HepG2 (cell line): ENCODE results near the gene OSR1. TPM values are rescaled to one million over a fixed set of nuclear protein-coding genes. Genes with fewer than 3 reads are reported as not detected.

ENCODE experiments used
- ATAC-seq: fragments of 200-7000 bp; cut with Tn5 transposase; 3 replicates; pipeline ENCODE4 v1.9.1; 2020; ENCODE audit warnings: mild to moderate bottlenecking, moderate library complexity
- BruUV-seq: library from RNA; stranded (reverse); fragments of 400-500 nt; replicated peaks from 2 replicates; lab custom pipeline; 2021; lab: Mats Ljungman, UMichigan
- CTCF ChIA-PET: fragments of 300-600 bp; formaldehyde crosslinking; extraction: SDS; loops from one replicate; lab custom pipeline; 2021; ENCODE audit warnings: low total read pairs, inconsistent platforms, low intra/inter-chr PET ratio; lab: Yijun Ruan, JAX
- POLR2A ChIA-PET: fragments of 350-600 bp; sonication (Branson Sonifier 250); formaldehyde crosslinking; loops from one replicate; lab custom pipeline; 2020; ENCODE audit warnings: antibody characterized with exemption, inconsistent platforms; lab: Yijun Ruan, JAX
- DNase-seq: peaks from one replicate; pipeline ENCODE4 v3.0.0-alpha.2; 2015; ENCODE audit warnings: low spot score
- FAIRE-seq: peaks from 3 replicates; lab custom pipeline; 2011; peaks lifted over from hg19 to GRCh38; lab: Jason Lieb, UNC
- H2AFZ ChIP-seq: one replicate; pipeline ENCODE4 v1.6.1; 2011; ENCODE audit warnings: low read length, inconsistent platforms
- H3K27ac ChIP-seq: fragments of 300-600 bp; 3 replicates; pipeline ENCODE4 v1.8.0; 2011; ENCODE audit warnings: mixed run types, mild to moderate bottlenecking, mixed read lengths, low read length, inconsistent platforms; ENCODE audit not compliant: insufficient read depth; ENCODE audit errors: extremely low read length
- H3K27me3 ChIP-seq, 2 experiments: fragments of 200-600 bp in 1 of 2; 2 replicates in 1 of 2; 3 replicates in 1 of 2; pipeline versions ENCODE4 v1.6.0 to v1.8.0; 2011; ENCODE audit warnings: low read length in 2 of 2, mild to moderate bottlenecking in 2 of 2, moderate library complexity in 2 of 2, inconsistent platforms in 1 of 2; ENCODE audit not compliant: insufficient read depth in 2 of 2, control insufficient read depth in 1 of 2
- H3K36me3 ChIP-seq, 2 experiments: fragments of 200-600 bp in 1 of 2; replicated peaks in 1 of 2; 2 replicates in 1 of 2; 3 replicates in 1 of 2; pipeline versions ENCODE4 v1.5.1 to v1.8.0; 2011; ENCODE audit warnings: low read length in 2 of 2, inconsistent platforms in 1 of 2; ENCODE audit not compliant: insufficient read depth in 2 of 2, control insufficient read depth in 1 of 2
- H3K4me1 ChIP-seq: 2 replicates; pipeline ENCODE4 v1.5.1; 2012; ENCODE audit warnings: low read length, inconsistent platforms; ENCODE audit not compliant: insufficient read depth
- H3K4me2 ChIP-seq: 2 replicates; pipeline ENCODE4 v1.6.0; 2011; ENCODE audit warnings: low read depth, low read length, inconsistent platforms
- H3K4me3 ChIP-seq, 3 experiments: fragments of 200-600 bp in 1 of 3; sonication (generic), shearing (Covaris generic) in 1 of 3; replicated peaks in 1 of 3; 2 replicates each; pipeline ENCODE4 v1.5.1; 2011 to 2016; ENCODE audit warnings: low read length in 3 of 3, inconsistent platforms in 2 of 3, low read depth in 2 of 3, mild to moderate bottlenecking in 2 of 3, control low read depth in 1 of 3, mixed read lengths in 1 of 3; ENCODE audit not compliant: insufficient read depth in 1 of 3
- H3K79me2 ChIP-seq: one replicate; pipeline ENCODE4 v1.6.1; 2011; ENCODE audit warnings: low read length, inconsistent platforms; ENCODE audit not compliant: insufficient read depth
- H3K9ac ChIP-seq: 2 replicates; pipeline ENCODE4 v1.6.0; 2011; ENCODE audit warnings: mild to moderate bottlenecking, low read depth, low read length, inconsistent platforms; ENCODE audit not compliant: insufficient read depth
- H3K9me3 ChIP-seq: 2 replicates; pipeline ENCODE4 v1.5.1; 2012; ENCODE audit warnings: mild to moderate bottlenecking, low read length
- H4K20me1 ChIP-seq: 2 replicates; pipeline ENCODE4 v1.6.0; 2011; ENCODE audit warnings: inconsistent platforms, mild to moderate bottlenecking, low read length, moderate library complexity; ENCODE audit not compliant: insufficient read depth
- EP300 ChIP-seq, 3 experiments: sonication (generic) in 1 of 3; formaldehyde crosslinking in 1 of 3; IDR thresholded peaks; 2 replicates each; pipeline versions ENCODE4 v1.5.1 to v1.6.1; 2011 to 2020; ENCODE audit warnings: low read depth in 2 of 3, low read length in 2 of 3, borderline replicate concordance in 1 of 3, improper control_type of control experiment in 1 of 3, mild to moderate bottlenecking in 1 of 3, missing genetic modification reagents in 1 of 3, moderate library complexity in 1 of 3
- NKX3-1 ChIP-seq: sonication (generic); formaldehyde crosslinking; IDR thresholded peaks from 2 replicates; pipeline ENCODE4 v1.5.0; 2020; ENCODE audit warnings: missing genetic modification reagents
- ZBTB34 ChIP-seq: sonication (generic); formaldehyde crosslinking; IDR thresholded peaks from 2 replicates; pipeline ENCODE4 v1.8.0; 2022; ENCODE audit warnings: mild to moderate bottlenecking, missing genetic modification reagents
- ZNF276 ChIP-seq: sonication (generic); formaldehyde crosslinking; IDR thresholded peaks from 2 replicates; pipeline ENCODE4 v1.4.0; 2020; ENCODE audit warnings: mild to moderate bottlenecking, low read depth, missing genetic modification reagents
- WGBS: methylation state at CpG from one replicate; pipeline ENCODE4 v1.1.6; 2017; ENCODE audit warnings: low lambda C conversion rate; 5-methylcytosine and 5-hydroxymethylcytosine counted together
- in situ Hi-C: cut with HindIII; loops from 2 replicates; pipeline ENCODE4 v1.10.0; 2017; ENCODE audit warnings: low pct_unique_long_range_greater_than_20kb; ENCODE audit not compliant: extremely low pct_ligation_motif_present
- intact Hi-C: fragments of 100-400 bp; cut with micrococcal nuclease; formaldehyde crosslinking; loops from one replicate; pipeline ENCODE4 v1.10.0; 2022; ENCODE audit not compliant: unreplicated experiment
- polyA plus RNA-seq, 8 experiments: library from polyadenylated mRNA; depleted of rRNA in 3 of 8; stranded (reverse) in 7 of 8; unstranded in 1 of 8; fragments of >200 nt; fragmentation: Illumina TruSeq in 4 of 8; extraction: Trizol in 4 of 8; gene quantifications; 2 replicates each; pipeline versions ENCODE4 v1.2.1 to v1.2.3, GENCODE V29; 2011 to 2016; ENCODE audit warnings: low read depth in 4 of 8, missing spikeins in 1 of 8, mixed read lengths in 1 of 8; ENCODE audit not compliant: insufficient read depth in 1 of 8
- total RNA-seq, 5 experiments: library from RNA; depleted of rRNA; stranded (reverse); fragments of >200 nt; fragmentation: Illumina TruSeq; extraction: Trizol; gene quantifications; 2 replicates each; pipeline ENCODE4 v1.2.3, GENCODE V29; 2016; ENCODE audit warnings: low read depth in 1 of 5

The OSR1 gene
- total and polyA plus RNA-seq, 2 of the 13 experiments (the other 11 are each of a cell fraction or from before 2014, with no cell fraction given), result 0.63 to 1.1 TPM

GRCh38 chr2:19365126-19365525, 6.7 kb upstream of the OSR1 start (continued):
- no peak for TF ChIP-seq ZBTB34 (CRISPR knock-in tag)
- TF ChIP-seq ZNF276 (CRISPR knock-in tag), result no peak
- TF ChIP-seq, all 625 proteins: peak for 0

GRCh38 chr2:19364014-19364413, 5.6 kb upstream of the OSR1 start:
- Histone ChIP-seq H3K4me3 (no peak overlapping the region), H3K4me1 (peaks cover 24% of the 10 kb centered on the region), H3K79me2 (no peaks in the 10 kb centered on the region), H3K36me3 (no peaks in the 10 kb centered on the region), H2AFZ (no peak overlapping the region), H3K4me2 (no peak overlapping the region), H3K27ac (no peak overlapping the region), H3K27me3 (peaks cover 14 to 73% of the 10 kb centered on the region in 2 experiments), H4K20me1 (no peaks in the 10 kb centered on the region), H3K9ac (no peak overlapping the region), H3K9me3 (no peaks in the 10 kb centered on the region)
- FAIRE-seq, result no peak
- ChIA-PET CTCF (interaction anchor here (1.5 to 3.6 kb wide), 4 partner anchors 480 to 976 kb away, joined by 4 to 20 read pairs (median 8); no protein-coding TSS in a partner anchor), POLR2A (no interaction called here)
- ATAC-seq, result no peak
- no peak for DNase-seq
- no peak for TF ChIP-seq EP300 (IDR thresholded peaks at IDR 0.05; ENCODE audit: low read depth in 2 of 2, low read length in 2 of 2)
- TF ChIP-seq EP300 (CRISPR knock-in tag; IDR thresholded peaks at IDR 0.05; ENCODE audit: borderline replicate concordance), result no peak
- no peak for TF ChIP-seq NKX3-1 (CRISPR knock-in tag)
- intact Hi-C loops, result loop anchor here (5.0 to 10.0 kb wide), 4 partner anchors 208 to 927 kb away; no protein-coding TSS in a partner anchor
- in situ Hi-C loops, result loop anchor here (5.0 to 10.0 kb wide), 4 partner anchors 211 to 842 kb away; no protein-coding TSS in a partner anchor
- BruUV-seq, result no TSS peak
- 67% methylated on average over 3 of the region's 3 CpGs for WGBS
